ENCODE results near the gene CCDC117. TPM values are rescaled to one million over a fixed set of nuclear protein-coding genes. Genes with fewer than 3 reads are reported as not detected.
A peak's percentile ranks its signal among the peaks of the same experiment; 100 is the strongest.

The CCDC117 gene
- polyA plus RNA-seq, 1 donor (not counting 4 experiments of a cell fraction or from before 2014, with no cell fraction given): 8.8 TPM

DNA sequence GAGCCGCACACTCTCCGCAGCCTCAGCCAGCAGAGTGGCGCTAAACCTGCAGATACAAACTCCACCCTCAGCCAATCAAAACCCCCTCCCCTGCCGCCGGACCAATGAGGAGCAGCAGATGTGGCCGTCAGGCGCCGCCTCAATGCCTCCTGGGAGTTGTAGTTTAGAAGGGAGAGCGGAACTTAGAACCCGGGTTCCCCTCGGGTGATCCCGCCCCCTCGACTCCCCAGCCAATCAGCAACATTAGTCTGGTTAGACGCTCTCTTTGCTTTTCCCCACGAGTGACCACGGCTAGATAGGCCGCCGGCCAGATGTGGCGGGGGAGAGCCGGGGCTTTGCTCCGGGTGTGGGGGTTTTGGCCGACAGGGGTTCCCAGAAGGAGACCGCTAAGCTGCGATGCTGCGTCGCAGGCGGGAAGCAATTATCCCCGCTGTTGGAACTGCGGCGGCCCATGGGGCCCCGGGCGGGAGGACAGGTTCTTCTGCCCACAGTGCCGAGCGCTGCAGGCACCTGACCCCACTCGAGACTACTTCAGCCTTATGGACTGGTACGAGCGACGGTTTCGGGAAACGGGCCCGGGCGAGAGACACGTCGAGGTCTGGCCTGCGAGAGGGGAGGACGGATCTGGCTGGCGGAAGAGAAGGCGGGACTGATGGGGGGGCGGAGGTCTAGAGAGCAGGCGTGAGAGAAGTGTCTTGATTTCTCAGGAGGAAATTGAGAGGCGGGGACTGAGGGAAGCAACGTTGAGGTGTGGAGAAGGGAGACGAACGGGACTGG, 30.5 kb upstream of the CCDC117 start, which contains the start of the genes CHEK2 and HSCB:
TSS of gene CHEK2 (minus strand) at position 36 of the 777 bp plus-strand sequence. CDS start 7,099 bp downstream, outside the sequence.
TSS of gene HSCB (plus strand) at position 255 of the 777 bp plus-strand sequence. CDS start at position 312, 57 bp downstream.
- H3K9me3 ChIP-seq (ENCODE audit: control insufficient read depth, low read depth, low read length): no peaks in the 10 kb centered on the region
- peaks cover 3% of the 10 kb centered on the region for H3K4me1 ChIP-seq (ENCODE audit: control insufficient read depth, extremely low read depth, insufficient read depth, low read length)
- H3K27me3 ChIP-seq (ENCODE audit: control insufficient read depth, extremely low read depth, insufficient read depth, low read length): no peaks in the 10 kb centered on the region
- no peaks in the 10 kb centered on the region for H4K20me1 ChIP-seq (ENCODE audit: control insufficient read depth, extremely low read depth, insufficient read depth, low read length)
- dilution Hi-C loops (cut with MboI; ENCODE audit: extremely low pct_ligation_motif_present, low sequenced_read_pairs): no loop called here
- FAIRE-seq (peak; percentile 96), DNase-seq (ENCODE audit: low read depth, low spot score) (peak; percentile 89)
- H3K4me3 ChIP-seq (ENCODE audit: control insufficient read depth in 2 of 3, extremely low read depth in 1 of 3, insufficient read depth in 2 of 3, low read depth in 1 of 3, low read length in 3 of 3): peak within 1 kb of the TSS; percentile 80 to 92 (median 86)
- H2AFZ ChIP-seq (ENCODE audit: control insufficient read depth, low read length): peak within 1 kb of the TSS; percentile 94
- no peaks in the 10 kb centered on the region for H3K9me1 ChIP-seq (ENCODE audit: control insufficient read depth, extremely low read depth, insufficient read depth, low read length)
- peak within 1 kb of the TSS; percentile 84 for H3K27ac ChIP-seq (ENCODE audit: control insufficient read depth, insufficient read depth, low read length)
- H3K9ac ChIP-seq (ENCODE audit: control insufficient read depth, extremely low read depth, insufficient read depth, low read length): peak within 1 kb of the TSS; percentile 91
- peaks cover 5 to 8% of the 10 kb centered on the region in 2 experiments for H3K36me3 ChIP-seq (ENCODE audit: control insufficient read depth in 2 of 2, extremely low read depth in 1 of 2, insufficient read depth in 2 of 2, low read length in 2 of 2)
- TF ChIP-seq, protein P1, sequence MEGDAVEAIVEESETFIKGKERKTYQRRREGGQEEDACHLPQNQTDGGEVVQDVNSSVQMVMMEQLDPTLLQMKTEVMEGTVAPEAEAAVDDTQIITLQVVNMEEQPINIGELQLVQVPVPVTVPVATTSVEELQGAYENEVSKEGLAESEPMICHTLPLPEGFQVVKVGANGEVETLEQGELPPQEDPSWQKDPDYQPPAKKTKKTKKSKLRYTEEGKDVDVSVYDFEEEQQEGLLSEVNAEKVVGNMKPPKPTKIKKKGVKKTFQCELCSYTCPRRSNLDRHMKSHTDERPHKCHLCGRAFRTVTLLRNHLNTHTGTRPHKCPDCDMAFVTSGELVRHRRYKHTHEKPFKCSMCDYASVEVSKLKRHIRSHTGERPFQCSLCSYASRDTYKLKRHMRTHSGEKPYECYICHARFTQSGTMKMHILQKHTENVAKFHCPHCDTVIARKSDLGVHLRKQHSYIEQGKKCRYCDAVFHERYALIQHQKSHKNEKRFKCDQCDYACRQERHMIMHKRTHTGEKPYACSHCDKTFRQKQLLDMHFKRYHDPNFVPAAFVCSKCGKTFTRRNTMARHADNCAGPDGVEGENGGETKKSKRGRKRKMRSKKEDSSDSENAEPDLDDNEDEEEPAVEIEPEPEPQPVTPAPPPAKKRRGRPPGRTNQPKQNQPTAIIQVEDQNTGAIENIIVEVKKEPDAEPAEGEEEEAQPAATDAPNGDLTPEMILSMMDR (optimal IDR thresholded peaks at IDR 0.05 in 1 of 3, IDR thresholded peaks at IDR 0.05 in 1 of 3, conservative IDR thresholded peaks at IDR 0.05 in 1 of 3; ENCODE audit: extremely low read depth in 1 of 3, insufficient read depth in 2 of 3, low read length in 3 of 3): peak in 2 of 3 experiments; percentile 1 to 43
- no peak for TF ChIP-seq EZH2 (IDR thresholded peaks at IDR 0.05; ENCODE audit: low read length)
- H3K4me2 ChIP-seq (ENCODE audit: control insufficient read depth, extremely low read depth, insufficient read depth, low read depth, low read length): peak within 1 kb of the TSS; percentile 97
- H3K79me2 ChIP-seq (ENCODE audit: control insufficient read depth, insufficient read depth, low read length): peaks cover 22% of the 10 kb centered on the region

- H2AFZ ChIP-seq (ENCODE audit: control insufficient read depth, low read length): peak overlapping the region; percentile 94
- dilution Hi-C loops (cut with MboI; ENCODE audit: extremely low pct_ligation_motif_present, low sequenced_read_pairs): no loop called here
- FAIRE-seq: no peak
These were observed 29.9 kb upstream of the CCDC117 start for GRCh38 chr22:28742562-28742962.

More at GRCh38 chr22:28742562-28742962, 29.9 kb upstream of the CCDC117 start:
- Histone ChIP-seq H3K4me1 (ENCODE audit: control insufficient read depth, extremely low read depth, insufficient read depth, low read length) (peaks cover 3% of the 10 kb centered on the region), H3K9me3 (ENCODE audit: control insufficient read depth, low read depth, low read length) (no peaks in the 10 kb centered on the region), H3K9me1 (ENCODE audit: control insufficient read depth, extremely low read depth, insufficient read depth, low read length) (no peaks in the 10 kb centered on the region), H4K20me1 (ENCODE audit: control insufficient read depth, extremely low read depth, insufficient read depth, low read length) (no peaks in the 10 kb centered on the region), H3K79me2 (ENCODE audit: control insufficient read depth, insufficient read depth, low read length) (peaks cover 22% of the 10 kb centered on the region), H3K4me3 (ENCODE audit: control insufficient read depth in 2 of 3, extremely low read depth in 1 of 3, insufficient read depth in 2 of 3, low read depth in 1 of 3, low read length in 3 of 3) (peak overlapping the region; percentile 80 to 92 (median 86)), H3K4me2 (ENCODE audit: control insufficient read depth, extremely low read depth, insufficient read depth, low read depth, low read length) (peak overlapping the region; percentile 97), H3K36me3 (ENCODE audit: control insufficient read depth in 2 of 2, extremely low read depth in 1 of 2, insufficient read depth in 2 of 2, low read length in 2 of 2) (peaks cover 7 to 12% of the 10 kb centered on the region in 2 experiments), H3K9ac (ENCODE audit: control insufficient read depth, extremely low read depth, insufficient read depth, low read length) (peak overlapping the region; percentile 91), H3K27ac (ENCODE audit: control insufficient read depth, insufficient read depth, low read length) (peak overlapping the region; percentile 84), H3K27me3 (ENCODE audit: control insufficient read depth, extremely low read depth, insufficient read depth, low read length) (no peaks in the 10 kb centered on the region)
- TF ChIP-seq, protein P1 (optimal IDR thresholded peaks at IDR 0.05 in 1 of 3, IDR thresholded peaks at IDR 0.05 in 1 of 3, conservative IDR thresholded peaks at IDR 0.05 in 1 of 3; ENCODE audit: extremely low read depth in 1 of 3, insufficient read depth in 2 of 3, low read length in 3 of 3): no peak
- TF ChIP-seq EZH2 (IDR thresholded peaks at IDR 0.05; ENCODE audit: low read length): no peak
- peak; percentile 71 for DNase-seq (ENCODE audit: low read depth, low spot score)

Measured in keratinocyte (primary cell).